H1 (cell line): ENCODE measurements around the gene FOXF2. TPM values are rescaled to one million over a fixed set of nuclear protein-coding genes. Genes with fewer than 3 reads are reported as not detected.

Experiments used
- HDAC6 ChIP-seq: IDR thresholded peaks from one replicate; pipeline ENCODE4 v1.7.1; 2012; ENCODE audit warnings: low read depth, mild to moderate bottlenecking, inconsistent platforms, low read length, moderate library complexity
- PHF8 ChIP-seq: fragments of 200-600 bp; sonication (generic); conservative IDR thresholded peaks from 2 replicates; pipeline ENCODE4 v1.7.1; 2012; ENCODE audit warnings: low read depth, mild to moderate bottlenecking, inconsistent platforms, low read length, moderate library complexity
- polyA plus RNA-seq, 7 experiments: library from polyadenylated mRNA; depleted of rRNA in 3 of 7; stranded (reverse) in 5 of 7; unstranded in 2 of 7; fragments of >200 nt in 5 of 7; fragments of 200-250 nt in 2 of 7; gene quantifications; 1 replicate in 5 of 7; 2 replicates in 1 of 7; 4 replicates in 1 of 7; pipeline versions ENCODE4 v1.2.1 to v1.2.3, GENCODE V29; 2011 to 2013; ENCODE audit warnings: missing spikeins in 2 of 7, mixed read lengths in 2 of 7
- total RNA-seq: library from RNA; stranded (reverse); fragmentation: NEBNext Ultra II Directional; extraction: Animal tissue kit (Norgen Biotek cat#: 25700); gene quantifications from 2 replicates; pipeline ENCODE4 v1.2.1, GENCODE V29; 2021

FOXF2 gene
- total and polyA plus RNA-seq, 2 of the 8 experiments (the other 6 are each of a cell fraction or from before 2014, with no cell fraction given): 0.05 TPM; not detected in 1

GRCh38 chr6:1363729-1364572 is 25.4 kb upstream of the FOXF2 start (continued):
- TF ChIP-seq HDAC6: no peak
- no peak for TF ChIP-seq PHF8
- TF ChIP-seq, all 59 proteins: peak for 2
